GM12878 (cell line): ENCODE measurements around the gene PTCD1. TPM values are rescaled to one million over a fixed set of nuclear protein-coding genes. Genes with fewer than 3 reads are reported as not detected.

Experiments
- BCL3 ChIP-seq: IDR thresholded peaks from 2 replicates; pipeline ENCODE4 v1.6.1; 2011; ENCODE audit warnings: borderline replicate concordance, low read depth, mild to moderate bottlenecking, moderate library complexity, low read length; ENCODE audit not compliant: insufficient read depth, poor library complexity, severe bottlenecking
- BMI1 ChIP-seq: fragments of 450-650 bp; IDR thresholded peaks from 2 replicates; pipeline ENCODE4 v1.6.1; 2016; ENCODE audit warnings: mild to moderate bottlenecking, moderate library complexity, borderline replicate concordance
- CREM ChIP-seq: IDR thresholded peaks from 2 replicates; pipeline ENCODE4 v1.6.1; 2014; ENCODE audit warnings: antibody characterized with exemption, low read depth
- EP300 ChIP-seq, 2 experiments: fragments of 150-350 bp in 1 of 2; IDR thresholded peaks; 2 replicates each; pipeline ENCODE4 v1.6.1; 2011 to 2012; ENCODE audit warnings: low read depth in 2 of 2, low read length in 2 of 2, borderline replicate concordance in 1 of 2, improper control_type of control experiment in 1 of 2, inconsistent platforms in 1 of 2; ENCODE audit not compliant: control insufficient read depth in 1 of 2
- IKZF1 ChIP-seq: fragments of 450-650 bp; conservative IDR thresholded peaks from 2 replicates; pipeline ENCODE4 v1.6.1; 2017; ENCODE audit warnings: antibody characterized with exemption, mild to moderate bottlenecking
- JUNB ChIP-seq: IDR thresholded peaks from 2 replicates; pipeline ENCODE4 v1.6.1; 2016; ENCODE audit warnings: antibody characterized with exemption, mild to moderate bottlenecking
- JUND ChIP-seq: IDR thresholded peaks from 2 replicates; pipeline ENCODE4 v1.6.1; 2012; ENCODE audit warnings: low read depth, mild to moderate bottlenecking, low read length, improper control_type of control experiment, moderate library complexity
- LARP7 ChIP-seq: fragments of 450-650 bp; IDR thresholded peaks from 2 replicates; pipeline ENCODE4 v1.6.1; 2017; ENCODE audit warnings: mild to moderate bottlenecking
- MYB ChIP-seq: fragments of 150-350 bp; IDR thresholded peaks from 2 replicates; pipeline ENCODE4 v1.6.1; 2014; ENCODE audit warnings: mild to moderate bottlenecking, low read depth, low read length, borderline replicate concordance
- NKRF ChIP-seq: fragments of 450-650 bp; conservative IDR thresholded peaks from 2 replicates; pipeline ENCODE4 v1.6.1; 2017; ENCODE audit warnings: mild to moderate bottlenecking, moderate library complexity
- PBX3 ChIP-seq: IDR thresholded peaks from 2 replicates; pipeline ENCODE4 v1.6.1; 2011; ENCODE audit warnings: mild to moderate bottlenecking, low read depth, low read length, moderate library complexity; ENCODE audit not compliant: insufficient replicate concordance
- RAD21 ChIP-seq: IDR thresholded peaks from 2 replicates; pipeline ENCODE4 v1.6.1; 2011; ENCODE audit warnings: mild to moderate bottlenecking, low read depth, low read length, moderate library complexity; ENCODE audit not compliant: insufficient read depth
- RB1 ChIP-seq: fragments of 450-650 bp; formaldehyde crosslinking; IDR thresholded peaks from 2 replicates; pipeline ENCODE4 v1.6.1; 2017; ENCODE audit warnings: mild to moderate bottlenecking, borderline replicate concordance
- SIX5 ChIP-seq: IDR thresholded peaks from 2 replicates; pipeline ENCODE4 v1.6.1; 2011; ENCODE audit warnings: mild to moderate bottlenecking, low read depth, low read length, moderate library complexity; ENCODE audit not compliant: severe bottlenecking
- SUZ12 ChIP-seq: fragments of 200-600 bp; sonication (generic); IDR thresholded peaks from one replicate; pipeline ENCODE4 v1.6.1; 2018; ENCODE audit warnings: antibody characterized with exemption, mild to moderate bottlenecking; ENCODE audit not compliant: unreplicated experiment
- TCF3 ChIP-seq: IDR thresholded peaks from 2 replicates; pipeline ENCODE4 v1.6.1; 2012; ENCODE audit warnings: low read depth, mild to moderate bottlenecking, low read length, borderline replicate concordance; ENCODE audit not compliant: insufficient read depth
- WRNIP1 ChIP-seq: IDR thresholded peaks from 2 replicates; pipeline ENCODE4 v1.6.1; 2011; ENCODE audit warnings: low read depth, low read length, improper control_type of control experiment, borderline replicate concordance
- ZBED1 ChIP-seq: IDR thresholded peaks from 2 replicates; pipeline ENCODE4 v1.6.1; 2016; ENCODE audit warnings: borderline replicate concordance
- ZNF592 ChIP-seq: fragments of 450-650 bp; IDR thresholded peaks from 2 replicates; pipeline ENCODE4 v1.6.1; 2017; ENCODE audit warnings: mild to moderate bottlenecking, moderate library complexity
- polyA plus RNA-seq, 11 experiments: library from polyadenylated mRNA; depleted of rRNA in 4 of 11; unstranded in 6 of 11; stranded (reverse) in 5 of 11; fragments of >200 nt; fragmentation: Nextera tagmentation in 4 of 11; fragmentation: Illumina TruSeq in 1 of 11; extraction: Ambion mirVana in 4 of 11; extraction: Trizol in 1 of 11; gene quantifications; 1 replicate in 1 of 11; 2 replicates in 10 of 11; pipeline versions ENCODE4 v1.2.1 to v1.2.3, GENCODE V29; 2011 to 2016; ENCODE audit warnings: inconsistent platforms in 2 of 11, missing spikeins in 2 of 11, low read depth in 1 of 11
- total RNA-seq, 4 experiments: library from RNA; depleted of rRNA in 3 of 4; stranded (reverse); fragments of >200 nt in 3 of 4; fragmentation: Illumina TruSeq in 1 of 4; extraction: Trizol in 1 of 4; gene quantifications; 2 replicates each; pipeline versions ENCODE4 v1.2.1 to v1.2.3, GENCODE V29; 2013 to 2021

PTCD1 gene
- total and polyA plus RNA-seq, 10 of the 15 experiments (the other 5 are each of a cell fraction or from before 2014, with no cell fraction given): 0.26 to 9.7 (median 5.0) TPM

DNA sequence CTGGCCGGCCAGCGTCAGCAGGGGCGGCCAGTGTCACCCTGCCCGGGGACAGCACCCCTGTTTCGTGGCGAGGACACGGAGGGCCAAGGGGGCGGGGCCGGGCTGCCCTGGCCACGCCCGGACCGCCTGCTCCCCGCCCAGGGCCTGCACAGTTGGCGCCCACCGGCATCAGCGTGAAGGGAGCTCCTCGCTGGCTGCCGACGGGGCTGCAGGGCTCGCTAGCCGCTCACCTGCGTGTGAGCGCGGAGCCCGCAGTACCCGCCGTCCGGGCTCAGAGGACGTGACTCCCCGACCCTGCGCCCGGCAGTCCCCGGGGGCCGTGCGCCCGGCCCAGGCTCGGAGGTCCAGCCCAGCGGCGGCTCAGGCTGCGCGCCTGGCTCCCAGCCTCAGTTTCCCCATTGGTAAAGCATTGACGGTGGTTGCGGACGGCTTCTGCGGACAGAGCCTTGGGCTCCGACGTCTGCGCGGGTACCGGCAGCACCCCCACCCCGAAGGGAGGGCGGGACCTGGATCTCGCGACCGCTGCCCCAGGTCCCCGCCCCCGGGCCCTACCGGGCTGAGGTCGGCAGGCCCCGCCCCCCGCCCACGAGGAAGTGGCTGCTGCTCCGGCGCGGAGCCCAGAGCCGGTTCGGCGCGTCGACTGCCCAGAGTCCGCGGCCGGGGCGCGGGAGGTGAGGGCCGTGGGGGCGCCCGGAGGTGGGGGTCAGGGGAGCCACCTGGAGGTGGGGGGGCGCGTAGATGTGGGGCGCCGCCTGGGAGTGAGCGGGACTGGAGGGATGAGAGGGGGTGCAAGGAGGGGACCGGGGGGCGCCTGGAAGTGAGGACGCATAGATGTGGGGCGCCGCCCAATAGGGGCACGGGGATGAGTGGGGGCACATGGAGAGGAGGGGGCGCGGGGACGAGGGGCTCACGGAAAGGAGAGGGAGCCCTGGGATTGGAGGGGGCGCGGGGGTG is 64.2 kb downstream of the PTCD1 start, which contains the start of gene ARPC1B (continued):
- TF ChIP-seq RB1 (peak; percentile 85; the same call in 1 of the 2 replicates), SIX5 (no peak), TCF3 (0 out of 2 replicates have a peak, but pooled peaks have one; percentile 27), ZBED1 (no peak), EP300 (IDR thresholded peaks at IDR 0.05; ENCODE audit: borderline replicate concordance in 1 of 2, control insufficient read depth in 1 of 2, low read depth in 2 of 2, low read length in 2 of 2) (no peak), BMI1 (no peak), JUNB (no peak), JUND (no peak), CREM (no peak), PBX3 (no peak), WRNIP1 (no peak), LARP7 (no peak; the same call in none of the 2 replicates), IKZF1 (peak; percentile 94), ZNF592 (no peak), MYB (no peak), RAD21 (no peak), BCL3 (peak; percentile 43), NKRF (peak; percentile 82), SUZ12 (no peak)
